CD8-positive, alpha-beta memory T cell (primary cell): ENCODE measurements around the gene ARMC7. TPM values are rescaled to one million over a fixed set of nuclear protein-coding genes. Genes with fewer than 3 reads are reported as not detected.

Experiments used
- CTCF ChIA-PET: fragments of 350-600 bp; sonication (Branson Sonifier 250); formaldehyde crosslinking; loops from one replicate; lab custom pipeline; 2021; ENCODE audit warnings: antibody characterized with exemption; lab: Charles Lee
- POLR2A ChIA-PET: fragments of 350-600 bp; sonication (Branson Sonifier 250); formaldehyde crosslinking; loops from one replicate; lab custom pipeline; 2021; ENCODE audit warnings: antibody characterized with exemption; lab: Charles Lee
- DNase-seq, 5 donors: peaks; one replicate each; pipeline versions ENCODE4 v3.0.0 to v3.0.0-alpha.2; 2020 to 2022; ENCODE audit warnings: mixed read lengths in 1 of 5
- H3K27ac ChIP-seq: one replicate; pipeline ENCODE4 v1.7.0; 2013; ENCODE audit warnings: low read depth, mild to moderate bottlenecking, low read length, moderate library complexity
- H3K27me3 ChIP-seq: 2 replicates; pipeline ENCODE4 v1.7.0; 2013; ENCODE audit warnings: low read length, mild to moderate bottlenecking; ENCODE audit not compliant: insufficient read depth, poor library complexity, severe bottlenecking
- H3K36me3 ChIP-seq: 2 replicates; pipeline ENCODE4 v1.7.0; 2013; ENCODE audit warnings: mild to moderate bottlenecking, low read length, moderate library complexity; ENCODE audit not compliant: insufficient read depth
- H3K4me1 ChIP-seq: 2 replicates; pipeline ENCODE4 v1.7.0; 2013; ENCODE audit warnings: mild to moderate bottlenecking, low read length, moderate library complexity; ENCODE audit not compliant: insufficient read depth
- H3K4me3 ChIP-seq: 2 replicates; pipeline ENCODE4 v1.7.0; 2013; ENCODE audit warnings: mild to moderate bottlenecking, low read length
- H3K9me3 ChIP-seq: 2 replicates; pipeline ENCODE4 v1.7.0; 2013; ENCODE audit warnings: mild to moderate bottlenecking, low read length
- H3K27ac Mint-ChIP-seq, 8 donors: one replicate each; pipeline ENCODE4 v1.8.0; 2020 to 2021; ENCODE audit warnings: mixed read lengths in 8 of 8, mild to moderate bottlenecking in 6 of 8, inconsistent platforms in 3 of 8, moderate library complexity in 3 of 8
- H3K27me3 Mint-ChIP-seq, 2 donors: one replicate each; pipeline ENCODE4 v1.8.0; 2020 to 2021; ENCODE audit warnings: mixed read lengths in 2 of 2, mild to moderate bottlenecking in 1 of 2, moderate library complexity in 1 of 2
- H3K36me3 Mint-ChIP-seq, 3 donors: one replicate each; pipeline ENCODE4 v1.8.0; 2020 to 2021; ENCODE audit warnings: mixed read lengths in 3 of 3, inconsistent platforms in 1 of 3, mild to moderate bottlenecking in 1 of 3
- H3K4me1 Mint-ChIP-seq, 3 donors: one replicate each; pipeline ENCODE4 v1.8.0; 2020 to 2021; ENCODE audit warnings: mixed read lengths in 3 of 3, inconsistent platforms in 1 of 3, mild to moderate bottlenecking in 1 of 3
- H3K4me3 Mint-ChIP-seq, 7 donors: one replicate each; pipeline ENCODE4 v1.8.0; 2020 to 2021; ENCODE audit warnings: mixed read lengths in 7 of 7, mild to moderate bottlenecking in 6 of 7, moderate library complexity in 4 of 7, inconsistent platforms in 2 of 7
- H3K9me3 Mint-ChIP-seq, 5 donors: one replicate each; pipeline ENCODE4 v1.8.0; 2020 to 2022; ENCODE audit warnings: mixed read lengths in 5 of 5, mild to moderate bottlenecking in 3 of 5, moderate library complexity in 2 of 5, inconsistent platforms in 1 of 5
- polyA plus RNA-seq: library from polyadenylated mRNA; unstranded; fragments of 300-500 nt; fragmentation: Illumina TruSeq; gene quantifications from one replicate; pipeline ENCODE4 v1.2.3, GENCODE V29; 2021
- total RNA-seq, 2 experiments: library from RNA; stranded (reverse); gene quantifications; one replicate each; pipeline ENCODE4 v1.2.3, GENCODE V29; 2021

ARMC7 gene
- total and polyA plus RNA-seq, 3 experiments from 2014 or later = 4.0 to 15.9 (median 15.2) TPM

GRCh38 chr17:75142236-75142971 lies 32.6 kb downstream of the ARMC7 start:
- no peak overlapping the region for H3K4me3 ChIP-seq
- POLR2A ChIA-PET = interaction anchor here (0.6 to 1.4 kb wide), 2 partner anchors 8 to 12 kb away, joined by 3 read pairs; partner anchors contain the start of gene JPT1

GRCh38 chr17:75144816-75145512 lies 35.2 kb downstream of the ARMC7 start:
- no peaks in the 10 kb centered on the region for H3K27me3 ChIP-seq
- H3K4me1 ChIP-seq = peaks cover 15% of the 10 kb centered on the region
- peaks cover 15 to 25% (median 24%) of the 10 kb centered on the region in 3 donors for H3K4me1 Mint-ChIP-seq
- H3K9me3 ChIP-seq = no peaks in the 10 kb centered on the region
- peaks cover 13% of the 10 kb centered on the region for H3K36me3 ChIP-seq
- H3K27ac Mint-ChIP-seq = peak overlapping the region in 2 of 8 donors; percentile 46 to 62
- H3K36me3 Mint-ChIP-seq = peaks cover 0 to 66% (median 19%) of the 10 kb centered on the region in 3 donors
- no peaks in the 10 kb centered on the region for H3K27me3 Mint-ChIP-seq
- CTCF ChIA-PET = interaction anchor here (1.1 to 3.3 kb wide), 3 partner anchors 14 to 57 kb away, joined by 3 to 9 read pairs (median 9); partner anchors contain the start of gene NT5C
- H3K9me3 Mint-ChIP-seq = no peaks in the 10 kb centered on the region
- POLR2A ChIA-PET = interaction anchor here (0.8 kb wide), 1 partner anchor 9 kb away, joined by 3 read pairs; the partner anchor contains the start of gene JPT1
- no peak overlapping the region for H3K27ac ChIP-seq
- H3K4me3 ChIP-seq = no peak overlapping the region
- no peak overlapping the region for H3K4me3 Mint-ChIP-seq
- no peak for DNase-seq

More at GRCh38 chr17:75142236-75142971, 32.6 kb downstream of the ARMC7 start:
- H3K4me1 Mint-ChIP-seq = peaks cover 12 to 18% (median 12%) of the 10 kb centered on the region in 3 donors
- CTCF ChIA-PET = interaction anchor here (2.0 kb wide), 1 partner anchor 11 kb away, joined by 9 read pairs; the partner anchor contains the start of gene NT5C
- H3K27me3 ChIP-seq = no peaks in the 10 kb centered on the region
- peak overlapping the region in 1 of 8 donors; percentile 36 for H3K27ac Mint-ChIP-seq
- H3K36me3 Mint-ChIP-seq = peaks cover 0 to 54% (median 16%) of the 10 kb centered on the region in 3 donors
- peak overlapping the region in 1 of 7 donors; percentile 13 for H3K4me3 Mint-ChIP-seq
- no peak for DNase-seq
- H3K27me3 Mint-ChIP-seq = peaks cover 0 to 1% of the 10 kb centered on the region in 2 donors
- H3K9me3 ChIP-seq = no peaks in the 10 kb centered on the region
- no peak overlapping the region for H3K27ac ChIP-seq
- H3K4me1 ChIP-seq = peaks cover 15% of the 10 kb centered on the region
- H3K36me3 ChIP-seq = peaks cover 12% of the 10 kb centered on the region
- no peaks in the 10 kb centered on the region for H3K9me3 Mint-ChIP-seq

DNA sequence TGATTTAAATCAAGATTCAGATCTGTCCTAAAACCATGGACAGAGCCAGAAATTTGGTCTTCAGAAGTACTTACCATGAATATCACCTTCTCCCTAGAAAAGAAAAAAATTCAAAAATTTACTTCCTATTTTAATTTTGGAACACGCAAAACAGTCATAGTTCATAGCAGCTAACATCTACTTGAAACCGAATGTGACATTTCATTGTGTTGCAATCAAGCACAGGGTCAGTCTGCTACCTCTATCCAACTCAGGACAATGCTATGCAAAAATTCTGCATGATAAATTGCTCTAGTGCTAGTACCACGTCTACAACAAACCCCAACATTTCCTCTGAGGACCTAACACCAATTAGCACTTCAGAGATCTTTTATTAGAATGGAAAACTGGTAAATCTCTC lies 36.8 kb downstream of the ARMC7 start:
- H3K27me3 Mint-ChIP-seq = no peaks in the 10 kb centered on the region
- peaks cover 13% of the 10 kb centered on the region for H3K36me3 ChIP-seq
- peaks cover 0 to 58% (median 16%) of the 10 kb centered on the region in 3 donors for H3K36me3 Mint-ChIP-seq
- no peak overlapping the region for H3K4me3 ChIP-seq
- H3K27ac ChIP-seq = no peak overlapping the region
- H3K27me3 ChIP-seq = no peaks in the 10 kb centered on the region
- peaks cover 6 to 15% (median 12%) of the 10 kb centered on the region in 3 donors for H3K4me1 Mint-ChIP-seq
- H3K9me3 Mint-ChIP-seq = no peaks in the 10 kb centered on the region
- ChIA-PET POLR2A (no interaction called here), CTCF (interaction anchor here (1.7 to 3.3 kb wide), 2 partner anchors 15 to 32 kb away, joined by 9 read pairs; partner anchors contain the start of gene NT5C)
- H3K4me3 Mint-ChIP-seq = no peak overlapping the region
- H3K4me1 ChIP-seq = peaks cover 2% of the 10 kb centered on the region
- peak overlapping the region in 3 of 8 donors; percentile 9 to 77 (median 22) for H3K27ac Mint-ChIP-seq
- no peak for DNase-seq
- H3K9me3 ChIP-seq = no peaks in the 10 kb centered on the region

- Histone ChIP-seq H3K27me3 (no peaks in the 10 kb centered on the region), H3K4me3 (no peak overlapping the region), H3K9me3 (no peaks in the 10 kb centered on the region), H3K36me3 (peaks cover 13% of the 10 kb centered on the region), H3K27ac (no peak overlapping the region), H3K4me1 (peaks cover 10% of the 10 kb centered on the region)
- Mint-ChIP-seq H3K27me3 (no peaks in the 10 kb centered on the region), H3K4me3 (no peak overlapping the region), H3K36me3 (peaks cover 0 to 53% (median 16%) of the 10 kb centered on the region in 3 donors), H3K9me3 (no peaks in the 10 kb centered on the region), H3K27ac (peak overlapping the region in 3 of 8 donors; percentile 1 to 76 (median 1)), H3K4me1 (peaks cover 17 to 26% (median 24%) of the 10 kb centered on the region in 3 donors)
- DNase-seq = no peak
- ChIA-PET POLR2A (no interaction called here), CTCF (interaction anchor here (0.9 to 1.0 kb wide), 2 partner anchors 24 to 34 kb away, joined by 4 to 6 read pairs; no protein-coding TSS in a partner anchor)
These were observed 38.2 kb downstream of the ARMC7 start for GRCh38 chr17:75147878-75148546.

DNA sequence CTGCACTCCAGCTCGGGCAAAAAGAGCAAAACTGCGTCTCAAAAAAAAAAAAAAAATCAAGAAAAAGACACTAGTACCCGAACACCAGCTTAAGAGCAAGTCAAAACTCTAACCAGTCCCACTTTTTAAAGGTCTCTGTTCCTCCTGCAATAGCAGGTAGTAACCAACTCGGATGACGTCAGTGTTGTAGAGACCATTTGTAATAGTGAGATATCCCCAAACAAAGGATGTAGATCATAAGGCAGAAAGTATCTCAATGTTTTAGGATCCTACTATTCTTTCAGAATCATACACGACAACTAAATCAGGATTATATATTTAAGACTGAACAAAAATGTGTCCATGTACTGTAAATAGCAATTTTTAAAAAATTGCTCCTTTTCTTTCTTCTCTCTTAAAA lies 42.2 kb downstream of the ARMC7 start:
- H3K4me3 ChIP-seq = no peak overlapping the region
- peak overlapping the region in 5 of 8 donors; percentile 39 to 89 (median 85) for H3K27ac Mint-ChIP-seq

GRCh38 chr17:75152523-75152921 lies 42.8 kb downstream of the ARMC7 start:
- Mint-ChIP-seq H3K27me3 (peaks cover 0 to 3% of the 10 kb centered on the region in 2 donors), H3K4me3 (peak overlapping the region; percentile 83 to 98 (median 89)), H3K4me1 (peaks cover 28 to 40% (median 39%) of the 10 kb centered on the region in 3 donors), H3K9me3 (no peaks in the 10 kb centered on the region), H3K36me3 (peaks cover 0 to 24% (median 2%) of the 10 kb centered on the region in 3 donors), H3K27ac (peak overlapping the region in 7 of 8 donors; percentile 39 to 89 (median 81))
- POLR2A ChIA-PET = no interaction called here
- Histone ChIP-seq H3K9me3 (no peaks in the 10 kb centered on the region), H3K36me3 (no peaks in the 10 kb centered on the region), H3K4me1 (peaks cover 20% of the 10 kb centered on the region), H3K27me3 (no peaks in the 10 kb centered on the region), H3K27ac (peak overlapping the region; percentile 28), H3K4me3 (peak overlapping the region; percentile 85)
- CTCF ChIA-PET = no interaction called here
- DNase-seq = no peak

More for the DNA sequence above, 42.2 kb downstream of the ARMC7 start:
- Mint-ChIP-seq H3K36me3 (peaks cover 0 to 30% (median 8%) of the 10 kb centered on the region in 3 donors), H3K4me3 (peak overlapping the region; percentile 83 to 98 (median 89)), H3K9me3 (no peaks in the 10 kb centered on the region), H3K4me1 (peaks cover 30 to 40% (median 39%) of the 10 kb centered on the region in 3 donors), H3K27me3 (peaks cover 0 to 3% of the 10 kb centered on the region in 2 donors)
- Histone ChIP-seq H3K27me3 (no peaks in the 10 kb centered on the region), H3K27ac (peak overlapping the region; percentile 28), H3K36me3 (peaks cover 6% of the 10 kb centered on the region), H3K4me1 (peaks cover 20% of the 10 kb centered on the region), H3K9me3 (no peaks in the 10 kb centered on the region)
- POLR2A ChIA-PET = no interaction called here
- no peak for DNase-seq
- CTCF ChIA-PET = no interaction called here

- peak overlapping the region; percentile 85 for H3K4me3 ChIP-seq
- peak overlapping the region; percentile 83 to 98 (median 89) for H3K4me3 Mint-ChIP-seq
- peaks cover 28 to 40% (median 39%) of the 10 kb centered on the region in 3 donors for H3K4me1 Mint-ChIP-seq
- POLR2A ChIA-PET = no interaction called here
- H3K27me3 Mint-ChIP-seq = peaks cover 0 to 3% of the 10 kb centered on the region in 2 donors
- CTCF ChIA-PET = no interaction called here
- H3K27me3 ChIP-seq = no peaks in the 10 kb centered on the region
- no peak for DNase-seq
- H3K4me1 ChIP-seq = peaks cover 20% of the 10 kb centered on the region
- H3K36me3 Mint-ChIP-seq = peaks cover 0 to 18% (median 2%) of the 10 kb centered on the region in 3 donors
- H3K27ac Mint-ChIP-seq = peak overlapping the region; percentile 39 to 93 (median 83)
- H3K9me3 ChIP-seq = no peaks in the 10 kb centered on the region
- peak overlapping the region; percentile 73 for H3K27ac ChIP-seq
- H3K9me3 Mint-ChIP-seq = no peaks in the 10 kb centered on the region
- H3K36me3 ChIP-seq = no peaks in the 10 kb centered on the region
These were observed 43.4 kb downstream of the ARMC7 start for GRCh38 chr17:75152922-75153779.
